Upper lobe of right lung (tissue), 1 donor: ENCODE results near the gene MVD. TPM values are rescaled to one million over a fixed set of nuclear protein-coding genes. Genes with fewer than 3 reads are reported as not detected.

Experiments
- ATAC-seq: fragments of 200-7000 bp; cut with Tn5 transposase; one replicate; pipeline ENCODE4 v1.9.1; 2020; ENCODE audit warnings: mild to moderate bottlenecking, moderate library complexity
- DNase-seq: peaks from one replicate; pipeline ENCODE4 v3.0.0-alpha.2; 2020
- H3K27ac ChIP-seq: fragments of 200-600 bp; one replicate; pipeline ENCODE4 v1.8.0; 2022
- H3K27me3 ChIP-seq: fragments of 200-600 bp; one replicate; pipeline ENCODE4 v1.8.0; 2022; ENCODE audit warnings: mild to moderate bottlenecking
- H3K36me3 ChIP-seq: fragments of 200-600 bp; one replicate; pipeline ENCODE4 v1.8.0; 2022
- H3K4me1 ChIP-seq: fragments of 200-600 bp; one replicate; pipeline ENCODE4 v1.8.0; 2022
- H3K4me3 ChIP-seq: fragments of 200-600 bp; one replicate; pipeline ENCODE4 v1.8.0; 2022; ENCODE audit warnings: mild to moderate bottlenecking
- H3K9me3 ChIP-seq: fragments of 200-600 bp; one replicate; pipeline ENCODE4 v1.8.0; 2022
- intact Hi-C: fragments of 100-400 bp; cut with DNase I; formaldehyde crosslinking; loops from one replicate; pipeline ENCODE4 v1.11.0; 2022
- total RNA-seq: library from RNA; stranded (reverse); fragmentation: NEBNext Ultra II Directional; extraction: Animal tissue kit (Norgen Biotek cat#: 25700); gene quantifications from one replicate; pipeline ENCODE4 v1.2.1, GENCODE V29; 2021
- TF ChIP-seq, protein P1 (sequence below): fragments of 200-600 bp; IDR thresholded peaks from one replicate; pipeline ENCODE4 v1.8.0; 2022; ENCODE audit warnings: antibody characterized with exemption
- donor health status: DM: no; HTN: yes; CAD: no; lungs with severe emphysema.

The MVD gene
- total RNA-seq, 1 donor from 2014 or later = 104 TPM

DNA sequence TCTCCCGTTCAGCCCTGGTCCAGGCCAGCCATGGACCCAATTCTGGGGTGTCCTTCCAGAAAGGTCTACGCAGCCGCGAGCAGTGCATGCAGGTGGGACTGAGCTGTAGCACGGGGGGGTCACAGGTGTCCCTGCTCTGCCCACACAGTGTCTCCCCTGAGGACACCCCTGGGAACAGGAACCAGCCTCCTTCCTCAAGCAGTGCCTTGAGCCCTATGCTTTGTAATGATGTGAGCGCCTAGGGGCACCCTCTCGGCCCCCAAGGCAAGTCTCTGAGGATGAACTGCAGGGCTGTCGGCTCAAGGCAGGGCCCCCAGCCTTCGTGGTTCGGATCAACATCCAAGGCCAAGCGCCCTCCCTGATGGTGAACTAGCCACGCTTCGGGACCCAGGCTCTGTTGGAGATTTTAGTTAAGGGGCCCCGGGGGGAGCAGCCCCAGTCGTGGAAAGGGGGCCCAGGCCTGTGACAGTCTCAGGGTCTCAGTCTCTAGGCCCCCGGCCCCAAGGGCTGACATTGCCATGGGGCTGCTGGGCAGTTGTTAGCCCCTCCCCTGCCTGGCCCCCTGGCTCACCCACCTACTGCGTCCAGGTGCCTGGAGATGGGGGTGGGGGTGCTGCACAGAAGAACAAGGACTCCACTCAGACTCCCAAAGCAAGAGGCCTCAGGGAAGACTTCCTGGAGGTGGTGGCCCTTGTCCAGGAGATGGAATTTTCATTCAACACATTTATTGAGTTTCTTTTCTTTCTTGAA lies 22.2 kb downstream of the MVD start:
- Histone ChIP-seq H3K9me3 (no peaks in the 10 kb centered on the region), H3K36me3 (no peaks in the 10 kb centered on the region), H3K27me3 (peaks cover 25% of the 10 kb centered on the region), H3K4me1 (no peaks in the 10 kb centered on the region), H3K27ac (no peak overlapping the region), H3K4me3 (no peak overlapping the region)
- DNase-seq (no peak), ATAC-seq (no peak)
- intact Hi-C loops = no loop called here
- TF ChIP-seq, protein P1, sequence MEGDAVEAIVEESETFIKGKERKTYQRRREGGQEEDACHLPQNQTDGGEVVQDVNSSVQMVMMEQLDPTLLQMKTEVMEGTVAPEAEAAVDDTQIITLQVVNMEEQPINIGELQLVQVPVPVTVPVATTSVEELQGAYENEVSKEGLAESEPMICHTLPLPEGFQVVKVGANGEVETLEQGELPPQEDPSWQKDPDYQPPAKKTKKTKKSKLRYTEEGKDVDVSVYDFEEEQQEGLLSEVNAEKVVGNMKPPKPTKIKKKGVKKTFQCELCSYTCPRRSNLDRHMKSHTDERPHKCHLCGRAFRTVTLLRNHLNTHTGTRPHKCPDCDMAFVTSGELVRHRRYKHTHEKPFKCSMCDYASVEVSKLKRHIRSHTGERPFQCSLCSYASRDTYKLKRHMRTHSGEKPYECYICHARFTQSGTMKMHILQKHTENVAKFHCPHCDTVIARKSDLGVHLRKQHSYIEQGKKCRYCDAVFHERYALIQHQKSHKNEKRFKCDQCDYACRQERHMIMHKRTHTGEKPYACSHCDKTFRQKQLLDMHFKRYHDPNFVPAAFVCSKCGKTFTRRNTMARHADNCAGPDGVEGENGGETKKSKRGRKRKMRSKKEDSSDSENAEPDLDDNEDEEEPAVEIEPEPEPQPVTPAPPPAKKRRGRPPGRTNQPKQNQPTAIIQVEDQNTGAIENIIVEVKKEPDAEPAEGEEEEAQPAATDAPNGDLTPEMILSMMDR = no peak

DNA sequence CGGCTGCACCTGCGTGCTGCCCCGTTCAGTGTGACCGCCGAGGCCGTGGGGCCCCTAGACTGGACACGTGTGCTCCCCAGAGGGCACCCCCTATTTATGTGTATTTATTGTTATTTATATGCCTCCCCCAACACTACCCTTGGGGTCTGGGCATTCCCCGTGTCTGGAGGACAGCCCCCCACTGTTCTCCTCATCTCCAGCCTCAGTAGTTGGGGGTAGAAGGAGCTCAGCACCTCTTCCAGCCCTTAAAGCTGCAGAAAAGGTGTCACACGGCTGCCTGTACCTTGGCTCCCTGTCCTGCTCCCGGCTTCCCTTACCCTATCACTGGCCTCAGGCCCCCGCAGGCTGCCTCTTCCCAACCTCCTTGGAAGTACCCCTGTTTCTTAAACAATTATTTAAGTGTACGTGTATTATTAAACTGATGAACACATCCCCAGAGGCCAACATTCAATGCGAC lies 22.8 kb downstream of the MVD start:
- Histone ChIP-seq H3K4me1 (peaks cover 4% of the 10 kb centered on the region), H3K36me3 (no peaks in the 10 kb centered on the region), H3K27me3 (peaks cover 25% of the 10 kb centered on the region), H3K27ac (no peak overlapping the region), H3K9me3 (no peaks in the 10 kb centered on the region), H3K4me3 (no peak overlapping the region)
- TF ChIP-seq, protein P1 = no peak
- DNase-seq (no peak), ATAC-seq (no peak)
- intact Hi-C loops = no loop called here

DNA sequence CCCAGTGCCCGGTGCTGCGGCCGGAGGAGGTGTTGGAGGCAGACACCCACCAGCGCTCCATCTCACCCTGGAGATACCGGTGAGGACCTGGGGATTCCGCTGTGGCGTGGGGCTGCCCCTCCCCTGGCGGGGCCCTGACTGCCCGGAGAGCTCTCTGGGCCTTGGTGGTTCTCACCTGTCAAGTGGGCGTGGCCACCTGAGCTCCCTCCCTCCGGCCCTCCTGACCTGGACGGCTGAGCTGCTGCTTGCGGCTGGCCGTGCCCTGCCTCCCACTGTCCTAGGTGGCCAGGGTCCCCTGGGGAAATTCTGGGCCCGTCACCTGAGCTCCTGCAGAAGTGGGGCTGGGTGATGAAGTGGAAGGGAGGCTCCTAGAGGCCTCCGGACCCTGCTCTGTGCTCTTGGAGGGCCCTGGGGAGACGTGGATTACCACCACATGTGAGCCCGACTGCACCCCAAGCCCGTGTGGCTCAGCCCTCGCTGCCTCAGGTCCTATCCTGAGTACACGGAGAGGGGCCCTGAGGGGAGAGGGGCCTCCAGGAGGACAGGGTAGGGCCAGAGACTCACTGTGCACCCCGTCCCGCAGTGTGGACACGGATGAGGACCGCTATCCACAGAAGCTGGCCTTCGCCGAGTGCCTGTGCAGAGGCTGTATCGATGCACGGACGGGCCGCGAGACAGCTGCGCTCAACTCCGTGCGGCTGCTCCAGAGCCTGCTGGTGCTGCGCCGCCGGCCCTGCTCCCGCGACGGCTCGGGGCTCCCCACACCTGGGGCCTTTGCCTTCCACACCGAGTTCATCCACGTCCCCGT lies 23.5 kb downstream of the MVD start:
- Histone ChIP-seq H3K4me1 (peaks cover 10% of the 10 kb centered on the region), H3K9me3 (no peaks in the 10 kb centered on the region), H3K27me3 (peaks cover 25% of the 10 kb centered on the region), H3K4me3 (no peak overlapping the region), H3K27ac (no peak overlapping the region), H3K36me3 (no peaks in the 10 kb centered on the region)
- peak; percentile 85 for DNase-seq
- TF ChIP-seq, protein P1 = no peak
- intact Hi-C loops = no loop called here
- peak; percentile 21 for ATAC-seq

GRCh38 chr16:88638323-88639230 lies 24.3 kb downstream of the MVD start, which contains the start of gene IL17C:
Gene IL17C (plus strand): TSS chr16:88638572. CDS start chr16:88638642, 70 bp downstream.
- TF ChIP-seq, protein P1 = no peak
- Histone ChIP-seq H3K36me3 (no peaks in the 10 kb centered on the region), H3K9me3 (no peaks in the 10 kb centered on the region), H3K27ac (no peak within 1 kb of the TSS), H3K4me3 (no peak within 1 kb of the TSS), H3K27me3 (peaks cover 25% of the 10 kb centered on the region), H3K4me1 (peaks cover 15% of the 10 kb centered on the region)
- DNase-seq = no peak
- intact Hi-C loops = no loop called here
- no peak for ATAC-seq

- TF ChIP-seq, protein P1 = no peak
- ATAC-seq (no peak), DNase-seq (no peak)
- Histone ChIP-seq H3K27me3 (peaks cover 25% of the 10 kb centered on the region), H3K36me3 (peaks cover 8% of the 10 kb centered on the region), H3K27ac (no peak overlapping the region), H3K4me1 (peaks cover 15% of the 10 kb centered on the region), H3K9me3 (no peaks in the 10 kb centered on the region), H3K4me3 (no peak overlapping the region)
- intact Hi-C loops = no loop called here
These were observed 26.2 kb downstream of the MVD start for GRCh38 chr16:88636488-88637265.
